Activated T-cell treated with anti-CD3 and anti-CD28 coated beads for 4 hours (primary cell): Measurements from ENCODE around the gene FCER2.

ENCODE experiments used
- DNase-seq: peaks from one replicate; pipeline ENCODE4 v3.0.0-alpha.2; 2020

The FCER2 gene

GRCh38 chr19:7699417-7700401 lies 2.2 kb downstream of the FCER2 start:
- DNase-seq: no peak

- DNase-seq: no peak
Measured at GRCh38 chr19:7699003-7699402, 2.9 kb downstream of the FCER2 start.

GRCh38 chr19:7698583-7698982 lies 3.3 kb downstream of the FCER2 start:
- no peak for DNase-seq

- no peak for DNase-seq
Measured at GRCh38 chr19:7697721-7698287, 4.1 kb downstream of the FCER2 start.

GRCh38 chr19:7694499-7694898 lies 7.4 kb downstream of the FCER2 start:
- DNase-seq: no peak

GRCh38 chr19:7692417-7693088 lies 9.4 kb downstream of the FCER2 start:
- no peak for DNase-seq

- no peak for DNase-seq
Measured at GRCh38 chr19:7691497-7691896, 10.4 kb downstream of the FCER2 start.

- no peak for DNase-seq
Measured at GRCh38 chr19:7690779-7691258, 11.1 kb downstream of the FCER2 start.

GRCh38 chr19:7689165-7689564 lies 12.8 kb downstream of the FCER2 start:
- no peak for DNase-seq

GRCh38 chr19:7687177-7687576 lies 14.8 kb downstream of the FCER2 start:
- DNase-seq: no peak

- DNase-seq: no peak
Measured at GRCh38 chr19:7685546-7686445, 16.1 kb downstream of the FCER2 start.

- DNase-seq: no peak
Measured at GRCh38 chr19:7682175-7682855, 19.6 kb downstream of the FCER2 start.

GRCh38 chr19:7681340-7682174 lies 20.4 kb downstream of the FCER2 start:
- peak; percentile 85 for DNase-seq

GRCh38 chr19:7680606-7681339 lies 21.2 kb downstream of the FCER2 start, which contains the start of gene TRAPPC5:
Gene TRAPPC5, plus strand, starts transcription at chr19:7680833. Its CDS starts 1,421 bp downstream, at chr19:7682254.
- peak; percentile 77 for DNase-seq

- no peak for DNase-seq
Measured at GRCh38 chr19:7679771-7680605, 21.9 kb downstream of the FCER2 start.

- DNase-seq: peak; percentile 56
Measured at GRCh38 chr19:7678971-7679751, 22.8 kb downstream of the FCER2 start.

GRCh38 chr19:7677669-7678311 lies 24.1 kb downstream of the FCER2 start:
- no peak for DNase-seq

- no peak for DNase-seq
Measured at GRCh38 chr19:7676854-7677253, 25.1 kb downstream of the FCER2 start, which contains the start of gene MCEMP1. Gene MCEMP1, plus strand, starts transcription at chr19:7677090. Its CDS starts 31 bp downstream, at chr19:7677121.
